Amniotic epithelial cell (primary cell): ENCODE results near the gene OXGR1.
"Not testable (repeated sequence)": the region's sequence is repeated elsewhere in the genome, so short reads cannot be mapped to it uniquely, and the experiment has no call there.

ENCODE experiments used
- DNase-seq: peaks from one replicate; pipeline ENCODE4 v3.0.0-alpha.2; 2010; ENCODE audit warnings: low read depth

OXGR1 gene

GRCh38 chr13:96994017-96994857, at the start of gene OXGR1:
OXGR1 (minus strand) TSS chr13:96994476; CDS start chr13:96987759, 6,717 bp downstream.
- no peak for DNase-seq

- DNase-seq = peak; percentile 94
These were observed 49.0 kb upstream of the OXGR1 start for GRCh38 chr13:97043302-97043701.

- DNase-seq = peak; percentile 80
These were observed 36.6 kb upstream of the OXGR1 start for GRCh38 chr13:97030705-97031452.

- DNase-seq = peak; percentile 51
These were observed 34.4 kb upstream of the OXGR1 start for GRCh38 chr13:97028441-97029299.

- DNase-seq = no peak
These were observed 32.9 kb upstream of the OXGR1 start for GRCh38 chr13:97027162-97027554.

GRCh38 chr13:97026531-97027161, 32.4 kb upstream of the OXGR1 start:
- no peak for DNase-seq

GRCh38 chr13:97023812-97024211, 29.5 kb upstream of the OXGR1 start:
- not testable (repeated sequence) for DNase-seq

GRCh38 chr13:97023117-97023516, 28.8 kb upstream of the OXGR1 start:
- DNase-seq = no peak

GRCh38 chr13:97021241-97021640, 27.0 kb upstream of the OXGR1 start:
- DNase-seq = no peak

- DNase-seq = no peak
These were observed 26.5 kb upstream of the OXGR1 start for GRCh38 chr13:97020689-97021240.

GRCh38 chr13:97020194-97020593, 25.9 kb upstream of the OXGR1 start:
- no peak for DNase-seq

GRCh38 chr13:97019236-97019635, 25.0 kb upstream of the OXGR1 start:
- DNase-seq = no peak

- DNase-seq = peak; percentile 57
These were observed 23.9 kb upstream of the OXGR1 start for GRCh38 chr13:97018029-97018819.

GRCh38 chr13:97017322-97017721, 23.0 kb upstream of the OXGR1 start:
- no peak for DNase-seq

GRCh38 chr13:97015661-97016350, 21.5 kb upstream of the OXGR1 start:
- DNase-seq = peak; percentile 54

- DNase-seq = no peak
These were observed 18.2 kb upstream of the OXGR1 start for GRCh38 chr13:97012251-97013048.

- no peak for DNase-seq
These were observed 17.3 kb upstream of the OXGR1 start for GRCh38 chr13:97011446-97012131.

- DNase-seq = no peak
These were observed 14.4 kb upstream of the OXGR1 start for GRCh38 chr13:97008643-97009042.
